Sciatic nerve (tissue), 2 donors: ENCODE data around the gene HECA. TPM values are rescaled to one million over a fixed set of nuclear protein-coding genes. Genes with fewer than 3 reads are reported as not detected.
"Not testable (repeated sequence)": the region's sequence is repeated elsewhere in the genome, so short reads cannot be mapped to it uniquely, and the experiment has no call there.

Source experiments
- ATAC-seq: fragments of 200-7000 bp; cut with Tn5 transposase; one replicate; pipeline ENCODE4 v1.9.1; 2020; ENCODE audit warnings: mild to moderate bottlenecking, moderate library complexity
- DNase-seq: peaks from one replicate; pipeline ENCODE4 v3.0.0-alpha.2; 2020; ENCODE audit warnings: low spot score
- intact Hi-C: fragments of 100-400 bp; cut with DNase I; formaldehyde crosslinking; loops from one replicate; pipeline ENCODE4 v1.14.2; 2022
- total RNA-seq: library from RNA; stranded (reverse); fragmentation: NEBNext Ultra II Directional; extraction: Animal tissue kit (Norgen Biotek cat#: 25700); gene quantifications from one replicate; pipeline ENCODE4 v1.2.1, GENCODE V29; 2021
- donor health status: DM: no; HTN: no; CAD: no.
- donor health status: DM: no; HTN: no; CAD: no.

The HECA gene
- total RNA-seq, 1 donor from 2014 or later = 36.2 TPM

DNA sequence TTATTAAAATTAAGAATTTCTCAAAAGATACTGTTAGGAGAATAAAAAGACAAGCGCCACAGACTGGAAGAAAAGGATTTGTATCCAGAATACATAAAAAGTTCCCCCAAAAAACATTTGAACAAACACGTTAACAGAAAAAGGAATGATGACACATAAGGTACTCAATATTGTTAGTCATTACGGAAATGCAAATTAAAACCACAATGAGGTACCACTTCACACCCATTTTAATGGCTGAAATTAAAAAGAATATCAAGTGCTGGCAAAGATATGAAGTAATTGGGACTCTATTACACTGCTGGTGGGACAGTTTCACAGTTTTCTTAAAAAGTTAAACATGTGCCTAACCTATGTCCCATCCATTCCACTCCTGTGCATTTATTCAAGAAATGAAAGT, 51.4 kb downstream of the HECA start:
- ATAC-seq = no peak

DNA sequence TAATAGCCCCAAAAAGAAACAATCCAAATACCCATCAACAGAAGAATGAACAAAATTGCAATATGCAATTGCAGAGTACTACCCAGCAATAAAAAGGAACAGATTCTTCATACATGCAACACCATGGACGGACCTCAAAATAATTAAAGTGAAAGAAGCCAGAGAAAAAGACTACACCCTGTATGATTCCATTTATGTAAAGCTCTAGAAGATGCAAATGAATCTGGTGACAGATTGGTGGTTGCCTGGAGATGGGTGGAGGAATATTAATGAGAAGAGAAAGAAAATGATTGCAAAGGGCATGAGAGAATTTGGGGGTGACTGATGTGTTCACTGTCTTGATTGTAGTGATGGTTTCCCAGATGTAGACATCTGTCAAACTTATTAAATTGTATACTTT, 51.8 kb downstream of the HECA start:
- no peak for ATAC-seq
- no peak for DNase-seq
- intact Hi-C loops = no loop called here

More for the DNA sequence above, 51.4 kb downstream of the HECA start:
- intact Hi-C loops = no loop called here
- DNase-seq = no peak

DNA sequence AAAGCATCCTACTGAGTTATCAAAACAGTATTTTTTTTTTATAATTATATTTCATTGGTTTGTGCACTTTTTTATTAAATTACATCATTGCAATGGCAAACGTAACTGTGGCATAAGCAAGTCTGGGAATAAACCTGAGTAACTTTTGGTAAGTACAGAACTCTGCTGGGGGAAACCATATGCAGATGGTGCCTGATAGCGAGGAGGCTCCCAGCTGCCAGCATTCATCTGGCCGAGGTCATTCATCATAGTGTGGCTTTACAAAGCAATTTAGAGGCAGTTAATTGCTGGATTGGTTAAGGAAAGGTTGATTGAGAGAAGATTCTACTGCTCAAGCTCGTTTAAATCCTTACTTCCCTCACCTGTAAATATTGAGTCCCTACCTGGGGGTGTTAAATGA, 52.6 kb downstream of the HECA start:
- no peak for DNase-seq
- no peak for ATAC-seq
- intact Hi-C loops = no loop called here

DNA sequence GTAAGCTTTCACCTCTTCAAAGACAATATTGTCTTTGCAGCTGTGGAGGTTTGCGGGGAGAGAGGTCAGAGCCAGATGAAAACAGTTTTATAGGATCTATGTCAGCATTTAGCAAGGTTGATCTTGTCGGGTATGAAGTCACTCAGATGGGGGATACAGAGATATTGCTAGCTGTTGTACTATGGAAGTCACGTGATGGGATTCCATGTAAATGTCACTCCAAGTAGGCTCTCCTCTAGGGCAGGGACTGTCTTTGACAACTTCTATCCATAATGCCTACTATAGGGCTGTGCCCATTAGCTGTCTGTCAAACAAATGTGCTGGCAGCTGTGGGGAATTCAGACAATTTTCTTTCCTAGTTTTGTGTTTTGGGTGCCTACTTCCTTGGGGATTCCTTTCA, 54.8 kb downstream of the HECA start:
- ATAC-seq = no peak
- intact Hi-C loops = no loop called here
- DNase-seq = no peak

DNA sequence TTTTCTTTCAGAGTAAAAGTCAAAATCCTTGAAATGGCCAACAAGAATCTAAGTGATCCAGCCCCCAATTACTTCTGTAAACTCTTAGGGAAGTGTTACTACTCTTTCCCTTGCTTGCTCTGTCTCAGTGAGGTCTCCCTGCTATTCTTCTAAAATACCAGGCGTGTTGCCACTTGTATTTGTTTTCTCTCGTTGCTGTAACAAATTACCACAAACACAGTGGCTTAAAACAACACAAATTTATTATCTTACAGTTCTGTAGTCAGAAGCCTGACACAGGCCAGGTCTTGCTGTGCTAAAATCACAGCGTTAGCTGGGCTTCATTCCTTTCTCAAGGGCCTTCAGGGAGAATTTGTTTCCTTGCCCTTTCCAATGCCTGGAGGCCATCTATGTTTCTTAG, 59.9 kb downstream of the HECA start:
- intact Hi-C loops = no loop called here
- no peak for ATAC-seq
- DNase-seq = no peak

DNA sequence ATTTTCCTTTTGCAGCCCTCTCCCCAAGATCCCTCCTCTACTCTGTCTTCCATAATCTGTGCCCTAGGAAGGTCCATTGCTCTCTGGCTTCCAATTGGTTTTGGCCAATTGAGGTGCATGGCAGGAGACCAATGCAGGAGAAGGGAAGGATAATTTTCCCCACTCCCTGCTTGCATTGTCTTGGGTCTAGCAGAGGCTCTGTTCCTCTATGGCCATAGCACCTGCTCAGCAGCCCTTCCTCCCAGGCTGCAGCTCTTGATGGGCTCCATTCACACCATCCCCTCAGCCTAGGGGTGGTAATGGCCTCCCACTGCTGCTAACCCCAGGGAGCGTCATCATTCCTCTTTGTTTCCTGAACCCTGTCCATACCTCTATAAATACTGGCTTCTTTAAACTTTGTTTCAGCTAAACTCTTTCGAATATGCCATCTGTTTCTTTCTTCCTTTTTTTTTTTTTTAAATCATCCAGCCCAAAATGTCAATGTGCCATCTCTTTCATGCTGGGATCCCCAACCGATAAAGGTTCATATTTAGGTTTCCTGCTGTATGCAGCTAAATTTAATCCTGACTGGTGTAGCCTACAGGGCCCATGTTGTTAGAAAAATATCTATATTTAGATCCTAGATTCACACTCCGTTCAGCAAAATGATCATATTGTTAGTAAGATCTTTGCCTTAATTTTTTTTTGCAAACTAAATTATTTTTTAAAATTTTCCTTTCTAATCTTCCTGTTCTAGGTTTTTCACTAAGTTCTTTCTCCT, 63.8 kb downstream of the HECA start:
- ATAC-seq (no peak), DNase-seq (no peak)
- intact Hi-C loops = no loop called here

DNA sequence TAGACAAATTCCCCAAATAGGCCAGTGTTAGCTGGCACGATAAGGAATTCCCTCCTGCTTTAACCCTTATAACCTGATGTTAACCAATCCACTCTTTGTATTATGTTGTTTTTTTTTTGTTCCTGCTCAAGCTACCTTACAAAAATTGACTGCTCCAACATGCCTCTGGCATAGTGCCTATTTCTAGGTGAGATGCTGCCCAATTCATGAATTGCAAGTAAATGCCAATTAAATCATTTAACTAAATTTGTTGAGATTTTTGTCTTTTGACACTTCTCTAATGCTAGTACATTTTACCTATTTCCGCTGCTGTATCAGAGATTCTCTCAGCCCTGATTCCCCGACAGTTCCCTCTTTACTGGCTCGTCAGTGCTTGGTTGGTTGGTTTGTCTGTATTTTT, 66.5 kb downstream of the HECA start:
- ATAC-seq (no peak), DNase-seq (no peak)
- intact Hi-C loops = no loop called here

DNA sequence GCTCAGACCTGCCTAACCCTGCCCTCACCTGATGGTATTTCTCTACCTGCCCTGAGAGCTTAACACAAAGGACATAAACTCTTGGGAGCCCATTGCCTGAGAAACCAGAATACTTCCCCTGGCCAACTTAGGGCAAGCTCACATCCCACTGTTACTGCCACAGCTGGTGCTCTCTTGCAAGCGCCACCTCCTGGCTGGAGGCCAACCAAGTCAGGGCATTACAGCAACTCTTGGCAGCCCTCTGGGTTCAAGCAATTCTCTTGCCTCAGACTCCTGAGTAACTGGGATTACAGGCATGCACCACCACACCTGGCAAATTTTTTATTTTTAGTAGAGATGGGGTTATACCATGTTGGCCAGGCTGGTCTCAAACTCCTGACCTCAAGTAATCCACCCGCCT, 70.1 kb downstream of the HECA start:
- intact Hi-C loops = no loop called here
- DNase-seq (no peak), ATAC-seq (no peak)

DNA sequence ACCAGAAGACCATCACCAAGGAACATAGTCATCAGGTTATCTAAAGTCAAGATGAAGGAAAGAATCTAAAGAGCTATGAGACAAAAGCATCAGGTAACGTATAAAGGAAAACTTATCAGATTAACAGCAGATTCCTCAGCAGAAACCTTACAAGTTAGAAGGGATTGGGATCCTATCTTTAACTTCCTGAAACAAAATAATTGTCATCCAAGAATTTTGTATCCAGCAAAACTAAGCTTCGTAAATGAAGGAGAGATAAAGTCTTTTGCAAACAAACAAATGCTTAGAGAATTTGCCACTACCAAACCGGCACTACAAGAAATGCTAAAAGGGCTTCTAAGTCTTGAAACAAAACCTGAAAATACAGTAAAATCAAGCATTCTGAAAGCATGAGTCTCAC, 71.0 kb downstream of the HECA start:
- intact Hi-C loops = no loop called here
- ATAC-seq (no peak), DNase-seq (no peak)

DNA sequence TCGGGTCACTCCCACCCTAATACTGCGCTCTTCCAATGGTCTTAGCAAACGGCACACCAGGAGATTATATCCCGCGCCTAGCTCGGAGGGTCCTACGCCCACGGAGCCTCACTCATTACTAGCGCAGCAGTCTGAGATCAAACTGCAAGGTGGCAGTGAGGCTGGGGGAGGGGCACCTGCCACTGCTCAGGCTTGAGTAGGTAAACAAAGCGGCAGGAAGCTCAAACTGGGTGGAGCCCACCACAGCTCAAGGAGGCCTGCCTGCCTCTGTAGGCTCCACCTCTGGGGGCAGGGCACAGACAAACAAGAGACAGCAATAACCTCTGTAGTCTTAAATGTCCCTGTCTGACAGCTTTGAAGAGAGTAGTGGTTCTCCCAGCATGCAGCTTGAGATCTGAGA, 75.9 kb downstream of the HECA start:
- ATAC-seq, intact Hi-C loops, DNase-seq: not testable (repeated sequence)

DNA sequence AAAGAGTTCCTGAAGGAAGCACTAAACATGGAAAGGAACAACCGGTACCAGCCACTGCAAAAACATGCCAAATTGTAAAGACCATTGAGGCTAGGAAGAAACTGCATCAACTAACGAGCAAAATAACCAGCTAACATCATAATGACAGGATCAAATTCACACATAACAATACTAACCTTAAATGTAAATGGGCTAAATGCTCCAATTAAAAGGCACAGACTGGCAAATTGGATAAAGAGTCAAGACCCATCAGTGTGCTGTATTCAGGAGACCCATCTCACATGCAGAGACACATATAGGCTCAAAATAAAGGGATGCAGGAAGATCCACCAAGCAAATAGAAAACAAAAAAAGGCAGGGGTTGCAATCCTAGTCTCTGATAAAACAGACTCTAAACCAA, 77.6 kb downstream of the HECA start:
- ATAC-seq, intact Hi-C loops: not testable (repeated sequence)

DNA sequence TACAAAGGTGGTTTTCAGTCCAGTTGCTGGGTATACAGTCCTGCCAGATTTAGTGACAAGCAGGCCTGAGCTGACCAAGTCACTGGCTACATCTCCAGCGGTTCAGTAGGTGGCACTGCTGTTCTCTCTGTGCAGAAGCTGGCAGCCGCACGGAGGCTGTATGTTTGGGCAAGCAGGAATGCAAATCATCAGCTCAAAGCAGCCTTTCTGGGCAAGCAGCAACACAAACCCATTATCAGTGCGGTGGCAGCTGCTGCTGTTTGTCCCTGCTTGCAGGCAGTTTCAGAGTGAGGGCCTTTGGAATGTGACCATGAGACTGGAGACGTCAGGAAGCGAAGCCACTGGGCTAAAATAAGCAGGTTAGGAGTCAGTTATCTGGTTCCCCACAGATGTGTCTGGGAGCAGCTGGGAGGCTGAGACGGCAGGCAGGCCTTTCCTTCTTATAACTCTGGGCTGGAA, 84.4 kb downstream of the HECA start:
- peak; percentile 86 for DNase-seq
- intact Hi-C loops = loop anchor here (5.0 kb wide), 1 partner anchor 143 kb away; no protein-coding TSS in a partner anchor
- ATAC-seq = peak; percentile 98

More for the DNA sequence above, 77.6 kb downstream of the HECA start:
- DNase-seq = not testable (repeated sequence)

DNA sequence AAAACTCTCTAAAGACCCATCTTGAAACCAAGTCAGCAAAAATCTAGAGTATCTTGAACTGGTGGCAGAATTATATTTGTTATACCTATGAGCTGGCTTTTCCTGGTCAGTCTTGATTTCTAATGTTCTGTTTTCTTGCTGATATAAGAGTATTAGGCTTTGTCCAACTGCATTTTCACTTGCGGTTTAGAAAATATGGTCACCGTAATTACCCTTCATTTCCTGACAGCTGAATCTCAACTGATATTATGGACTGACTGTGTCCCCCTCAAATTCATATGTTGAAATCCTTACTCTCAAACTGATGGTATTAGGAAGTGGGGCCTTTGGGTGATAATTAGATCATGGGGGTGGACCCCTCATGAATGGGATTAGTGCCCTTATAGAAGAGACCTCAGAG, 84.9 kb downstream of the HECA start:
- ATAC-seq (no peak), DNase-seq (no peak)
- intact Hi-C loops = loop anchor here (5.0 kb wide), 1 partner anchor 143 kb away; no protein-coding TSS in a partner anchor

DNA sequence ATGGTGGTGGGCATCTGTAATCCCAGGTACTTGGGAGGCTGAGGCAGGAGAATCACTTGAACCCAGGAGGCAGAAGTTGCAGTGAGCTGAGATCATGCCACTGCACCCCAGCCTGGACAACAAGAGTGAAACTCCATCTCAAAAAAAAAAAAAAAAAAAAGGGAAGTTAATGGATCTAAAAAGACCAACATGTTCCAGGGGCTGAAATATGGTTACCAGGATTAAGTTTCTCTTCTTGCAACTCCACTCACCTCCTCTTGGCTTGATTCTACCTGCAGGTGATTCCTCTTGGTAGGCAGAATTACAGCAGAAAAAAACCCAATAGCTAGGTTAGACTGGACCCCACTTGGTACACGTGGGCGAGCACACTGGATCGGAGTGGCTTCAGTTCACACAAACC, 93.5 kb downstream of the HECA start:
- intact Hi-C loops, DNase-seq, ATAC-seq: not testable (repeated sequence)

Other genes starting within 250 kb of the HECA start
- gene REPS1, start 146.8 kb upstream of the HECA start, total RNA-seq = 46.7 TPM
- gene ABRACL, start 106.3 kb upstream of the HECA start, total RNA-seq = 8.5 TPM
- 1.7 TPM for gene TXLNB, start 156.9 kb downstream of the HECA start, total RNA-seq
- gene CITED2, start 239.6 kb downstream of the HECA start, total RNA-seq = 187 TPM